Measurements from ENCODE around the gene PIGS.
"Not testable (repeated sequence)": the region's sequence is repeated elsewhere in the genome, so short reads cannot be mapped to it uniquely, and the experiment has no call there.

Gene PIGS

GRCh38 chr17:28528327-28529012 is 42.9 kb downstream of the PIGS start:
- DNase-seq: peak; percentile 31

GRCh38 chr17:28527859-28528258 is 43.5 kb downstream of the PIGS start:
- no peak for DNase-seq

GRCh38 chr17:28527181-28527681 is 44.1 kb downstream of the PIGS start:
- DNase-seq: no peak

GRCh38 chr17:28526381-28526780 is 44.9 kb downstream of the PIGS start:
- DNase-seq: no peak

- peak; percentile 88 for DNase-seq
Observed at GRCh38 chr17:28524476-28525424, 46.6 kb downstream of the PIGS start.

GRCh38 chr17:28523876-28524275 is 47.4 kb downstream of the PIGS start:
- no peak for DNase-seq

GRCh38 chr17:28523186-28523585 is 48.1 kb downstream of the PIGS start:
- DNase-seq: no peak

- DNase-seq: not testable (repeated sequence)
Observed at GRCh38 chr17:28522281-28522680, 49.0 kb downstream of the PIGS start.

GRCh38 chr17:28521311-28522085 is 49.8 kb downstream of the PIGS start:
- DNase-seq: no peak

GRCh38 chr17:28520687-28521086 is 50.6 kb downstream of the PIGS start:
- no peak for DNase-seq

- no peak for DNase-seq
Observed at GRCh38 chr17:28519236-28519635, 52.1 kb downstream of the PIGS start.

GRCh38 chr17:28518578-28518977 is 52.7 kb downstream of the PIGS start:
- no peak for DNase-seq

GRCh38 chr17:28518132-28518531 is 53.2 kb downstream of the PIGS start:
- DNase-seq: no peak

GRCh38 chr17:28515518-28515917 is 55.8 kb downstream of the PIGS start:
- DNase-seq: no peak

- no peak for DNase-seq
Observed at GRCh38 chr17:28514561-28515002, 56.7 kb downstream of the PIGS start.

GRCh38 chr17:28513476-28513875 is 57.8 kb downstream of the PIGS start:
- no peak for DNase-seq

- DNase-seq: no peak
Observed at GRCh38 chr17:28511858-28512461, 59.4 kb downstream of the PIGS start.

- no peak for DNase-seq
Observed at GRCh38 chr17:28509789-28510188, 61.5 kb downstream of the PIGS start.

GRCh38 chr17:28508211-28508724 is 63.1 kb downstream of the PIGS start:
- DNase-seq: no peak

- DNase-seq: no peak
Observed at GRCh38 chr17:28507567-28508203, 63.6 kb downstream of the PIGS start.

GRCh38 chr17:28506763-28507487 is 64.4 kb downstream of the PIGS start:
- no peak for DNase-seq

Data from fibroblast of skin of back (primary cell).